Chondrocyte (in vitro differentiated cells): ENCODE measurements around the gene HIC2. TPM values are rescaled to one million over a fixed set of nuclear protein-coding genes. Genes with fewer than 3 reads are reported as not detected.
"Not testable (repeated sequence)": the region's sequence is repeated elsewhere in the genome, so short reads cannot be mapped to it uniquely, and the experiment has no call there.

ENCODE experiments used
- DNase-seq: peaks from one replicate; pipeline ENCODE4 v3.0.0; 2021; ENCODE audit warnings: mixed read lengths, low spot score
- H3K27ac Mint-ChIP-seq: one replicate; pipeline ENCODE4 v1.8.0; 2021; ENCODE audit warnings: mild to moderate bottlenecking, moderate library complexity, mixed read lengths; ENCODE audit not compliant: unreplicated experiment
- H3K27me3 Mint-ChIP-seq: 2 replicates; pipeline ENCODE4 v1.8.0; 2021; ENCODE audit warnings: low read depth, mixed read lengths
- H3K36me3 Mint-ChIP-seq: 2 replicates; pipeline ENCODE4 v1.8.0; 2021; ENCODE audit warnings: low read depth, mixed read lengths
- H3K4me1 Mint-ChIP-seq: 2 replicates; pipeline ENCODE4 v1.8.0; 2021; ENCODE audit warnings: low read depth, mild to moderate bottlenecking, mixed read lengths
- H3K4me3 Mint-ChIP-seq: one replicate; pipeline ENCODE4 v1.8.0; 2021; ENCODE audit warnings: mild to moderate bottlenecking, moderate library complexity, mixed read lengths; ENCODE audit not compliant: unreplicated experiment
- H3K9me3 Mint-ChIP-seq: 2 replicates; pipeline ENCODE4 v1.8.0; 2021; ENCODE audit warnings: low read depth, mixed read lengths
- total RNA-seq: library from RNA; stranded (reverse); gene quantifications from 3 replicates; pipeline ENCODE4 v1.2.1, GENCODE V29; 2021

HIC2 gene
- total RNA-seq, 1 donor from 2014 or later: 4.5 TPM

GRCh38 chr22:21499623-21500506 lies 82.7 kb downstream of the HIC2 start:
- DNase-seq, H3K4me1 Mint-ChIP-seq, H3K27me3 Mint-ChIP-seq, H3K27ac Mint-ChIP-seq, H3K9me3 Mint-ChIP-seq, H3K4me3 Mint-ChIP-seq, H3K36me3 Mint-ChIP-seq: not testable (repeated sequence)

Other genes with a start within 250 kb of the HIC2 start
- 0.15 to 0.67 TPM (median 0.27 TPM) in 3 replicates for gene RIMBP3B, start 33.6 kb upstream of the HIC2 start, total RNA-seq
- gene TMEM191C, start 50.0 kb downstream of the HIC2 start, total RNA-seq: 0.49 to 1.7 TPM (median 1.5 TPM) in 3 replicates
- gene RIMBP3C, start 134.1 kb downstream of the HIC2 start, total RNA-seq: 0.22 to 0.75 TPM (median 0.38 TPM) in 3 replicates
- 53.2 to 57.5 TPM (median 53.7 TPM) in 3 replicates for gene UBE2L3, start 150.3 kb downstream of the HIC2 start, total RNA-seq
- gene YDJC, start 212.7 kb downstream of the HIC2 start, total RNA-seq: 13.3 to 14.6 TPM (median 14.6 TPM) in 3 replicates
- 0.44 to 0.85 TPM (median 0.47 TPM) in 3 replicates for gene CCDC116, start 215.4 kb downstream of the HIC2 start, total RNA-seq
- 21.2 to 28.4 TPM (median 26.0 TPM) in 3 replicates for gene SDF2L1, start 224.9 kb downstream of the HIC2 start, total RNA-seq
- 36.0 to 46.6 TPM (median 36.8 TPM) in 3 replicates for gene PPIL2, start 248.6 kb downstream of the HIC2 start, total RNA-seq